Neural crest cell (in vitro differentiated cells): ENCODE data around the gene MT4. TPM values are rescaled to one million over a fixed set of nuclear protein-coding genes. Genes with fewer than 3 reads are reported as not detected.
A peak's percentile ranks its signal among the peaks of the same experiment; 100 is the strongest.

Source experiments
- DNase-seq: peaks from one replicate; pipeline ENCODE4 v3.0.0; 2021; ENCODE audit warnings: low read depth, mixed read lengths, low spot score
- H3K27ac Mint-ChIP-seq: one replicate; pipeline ENCODE4 v1.8.0; 2021; ENCODE audit warnings: mild to moderate bottlenecking, mixed read lengths; ENCODE audit not compliant: unreplicated experiment
- H3K27me3 Mint-ChIP-seq: 2 replicates; pipeline ENCODE4 v1.8.0; 2021; ENCODE audit warnings: low read depth, mild to moderate bottlenecking, mixed read lengths
- H3K36me3 Mint-ChIP-seq: 2 replicates; pipeline ENCODE4 v1.8.0; 2021; ENCODE audit warnings: low read depth, mild to moderate bottlenecking, mixed read lengths
- H3K4me1 Mint-ChIP-seq: 2 replicates; pipeline ENCODE4 v1.8.0; 2021; ENCODE audit warnings: mixed read lengths
- H3K4me3 Mint-ChIP-seq: one replicate; pipeline ENCODE4 v1.8.0; 2021; ENCODE audit warnings: mild to moderate bottlenecking, mixed read lengths
- H3K9me3 Mint-ChIP-seq: 2 replicates; pipeline ENCODE4 v1.8.0; 2021; ENCODE audit warnings: mixed read lengths
- CTCF ChIP-seq: fragments of 200-600 bp; sonication (generic); conservative IDR thresholded peaks from 2 replicates; pipeline ENCODE4 v1.5.0; 2021; ENCODE audit warnings: antibody characterized with exemption, mild to moderate bottlenecking
- long read RNA-seq: library from polyadenylated mRNA; unstranded; transcript quantifications from one replicate; pipeline ENCODE4 v2.0.0, GENCODE V29; 2020
- total RNA-seq: library from RNA; stranded (reverse); gene quantifications from 2 replicates; pipeline ENCODE4 v1.2.1, GENCODE V29; 2021

MT4 gene
- not detected in 2 replicates for total RNA-seq
- long read RNA-seq = 0 reads

- no peak for DNase-seq
- H3K27ac Mint-ChIP-seq = no peak within 1 kb of the TSS
- H3K27me3 Mint-ChIP-seq = peaks cover 6% of the 10 kb centered on the region
- TF ChIP-seq CTCF = no peak
- peaks cover 9% of the 10 kb centered on the region for H3K4me1 Mint-ChIP-seq
- no peaks in the 10 kb centered on the region for H3K9me3 Mint-ChIP-seq
- no peaks in the 10 kb centered on the region for H3K36me3 Mint-ChIP-seq
- H3K4me3 Mint-ChIP-seq = no peak within 1 kb of the TSS
Measured at GRCh38 chr16:56564793-56565477, at the start of gene MT4. Gene MT4, plus strand, starts transcription at chr16:56565073. Its CDS starts 56 bp downstream, at chr16:56565129.

DNA sequence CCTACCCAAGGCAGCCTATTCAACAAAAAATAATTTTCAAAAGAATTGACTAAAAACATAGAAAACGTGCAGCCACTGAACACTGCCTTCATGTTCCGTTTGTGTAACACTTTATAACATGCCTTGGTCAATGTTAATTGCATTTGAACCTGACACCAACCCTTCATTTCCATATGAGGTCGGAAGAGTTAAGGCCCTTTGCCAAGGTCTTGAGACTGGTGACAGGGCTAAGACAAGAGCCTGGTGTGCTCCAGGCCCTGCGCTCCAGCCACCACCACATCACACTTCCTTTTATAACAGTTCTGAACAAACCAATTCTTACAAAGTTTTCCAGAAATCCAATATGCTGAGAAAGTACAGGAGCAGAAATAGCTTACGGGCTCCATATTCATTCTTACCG lies 49.2 kb upstream of the MT4 start:
- no peak for TF ChIP-seq CTCF
- Mint-ChIP-seq H3K4me1 (peaks cover 33% of the 10 kb centered on the region), H3K4me3 (peak overlapping the region; percentile 54), H3K9me3 (peaks cover 2% of the 10 kb centered on the region), H3K27me3 (no peaks in the 10 kb centered on the region), H3K27ac (no peak overlapping the region), H3K36me3 (peaks cover 8% of the 10 kb centered on the region)
- DNase-seq = no peak

- H3K27me3 Mint-ChIP-seq = no peaks in the 10 kb centered on the region
- no peak for DNase-seq
- H3K36me3 Mint-ChIP-seq = peaks cover 6% of the 10 kb centered on the region
- no peak overlapping the region for H3K27ac Mint-ChIP-seq
- peaks cover 34% of the 10 kb centered on the region for H3K4me1 Mint-ChIP-seq
- no peaks in the 10 kb centered on the region for H3K9me3 Mint-ChIP-seq
- no peak for TF ChIP-seq CTCF
- no peak overlapping the region for H3K4me3 Mint-ChIP-seq
Measured at GRCh38 chr16:56517206-56517605, 47.7 kb upstream of the MT4 start.

- no peaks in the 10 kb centered on the region for H3K27me3 Mint-ChIP-seq
- DNase-seq = no peak
- H3K27ac Mint-ChIP-seq = no peak overlapping the region
- H3K4me3 Mint-ChIP-seq = peak overlapping the region; percentile 79
- no peaks in the 10 kb centered on the region for H3K36me3 Mint-ChIP-seq
- no peak for TF ChIP-seq CTCF
- H3K9me3 Mint-ChIP-seq = no peaks in the 10 kb centered on the region
- H3K4me1 Mint-ChIP-seq = peaks cover 34% of the 10 kb centered on the region
Measured at GRCh38 chr16:56518425-56518824, 46.4 kb upstream of the MT4 start.

DNA sequence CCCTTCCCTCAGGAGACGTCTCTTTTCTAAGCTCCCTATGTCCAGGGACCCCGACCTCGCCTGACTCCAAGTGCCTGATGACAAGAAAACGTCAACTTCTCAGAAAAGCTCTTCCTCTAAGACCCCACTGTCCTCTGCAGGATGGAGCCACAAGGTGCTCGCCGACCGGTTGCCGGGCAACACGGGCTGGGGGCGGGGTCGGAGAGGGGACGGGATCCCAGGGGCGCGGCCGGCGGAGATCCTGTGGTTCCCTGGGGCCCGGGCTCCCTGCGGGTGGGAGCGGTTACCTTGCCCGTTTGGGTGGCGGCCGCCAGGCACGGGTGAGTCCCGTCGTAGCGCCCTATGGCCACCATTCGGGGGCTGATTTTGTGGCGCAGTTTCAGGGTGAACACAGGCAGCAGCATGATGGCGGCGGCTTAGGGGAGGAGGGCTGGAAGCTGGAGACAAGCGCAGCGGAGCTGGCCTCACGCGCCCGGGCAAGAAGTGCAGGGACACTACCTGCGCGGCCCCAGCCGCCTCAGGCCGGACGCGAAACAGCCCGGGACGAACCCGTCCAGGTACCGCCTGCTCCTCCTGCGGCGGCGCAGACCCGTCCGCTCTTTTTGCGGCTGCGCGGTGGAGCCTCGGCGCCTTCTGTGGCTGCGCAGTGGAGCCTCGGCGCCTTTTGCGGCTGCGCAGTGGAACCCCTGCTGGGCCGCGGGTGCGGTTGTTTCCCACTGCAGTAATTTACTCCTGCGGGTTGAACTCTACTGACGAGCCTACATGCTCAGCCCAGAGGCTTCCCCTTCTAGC lies 45.2 kb upstream of the MT4 start, which contains the start of gene BBS2:
Gene BBS2, minus strand, starts transcription at position 566 of the 792 bp plus-strand sequence. Its CDS starts 162 bp downstream, at position 404.
- Mint-ChIP-seq H3K27me3 (no peaks in the 10 kb centered on the region), H3K27ac (peak within 1 kb of the TSS; percentile 40), H3K36me3 (no peaks in the 10 kb centered on the region), H3K4me3 (peak within 1 kb of the TSS; percentile 79), H3K4me1 (peaks cover 29% of the 10 kb centered on the region), H3K9me3 (no peaks in the 10 kb centered on the region)
- peak; percentile 24 for TF ChIP-seq CTCF
- peak; percentile 80 for DNase-seq
